BJ (cell line): ENCODE results near the gene GART. TPM values are rescaled to one million over a fixed set of nuclear protein-coding genes. Genes with fewer than 3 reads are reported as not detected.

ENCODE experiments used
- CTCF ChIA-PET: fragments of 350-600 bp; formaldehyde crosslinking; extraction: SDS; loops from one replicate; lab custom pipeline; 2021; ENCODE audit warnings: antibody characterized with exemption, inconsistent platforms; lab: Yijun Ruan, JAX
- POLR2A ChIA-PET: fragments of 300-600 bp; sonication (Branson Sonifier 250); formaldehyde crosslinking; extraction: SDS; loops from one replicate; lab custom pipeline; 2021; ENCODE audit warnings: antibody characterized with exemption; lab: Charles Lee
- DNase-seq: peaks from one replicate; pipeline ENCODE4 v3.0.0-alpha.2; 2011; ENCODE audit warnings: low read depth
- H3K27me3 ChIP-seq: 2 replicates; pipeline ENCODE4 v1.6.0; 2011; ENCODE audit warnings: low read length; ENCODE audit not compliant: control insufficient read depth, insufficient read depth
- H3K36me3 ChIP-seq: 2 replicates; pipeline ENCODE4 v1.5.1; 2011; ENCODE audit warnings: low read length; ENCODE audit not compliant: control insufficient read depth, insufficient read depth
- H3K4me3 ChIP-seq: 2 replicates; pipeline ENCODE4 v1.5.1; 2011; ENCODE audit warnings: low read depth, mild to moderate bottlenecking, control low read depth, low read length
- CTCF ChIP-seq: IDR thresholded peaks from 2 replicates; pipeline ENCODE4 v1.5.1; 2011; ENCODE audit warnings: low read depth, mild to moderate bottlenecking, control low read depth, inconsistent platforms, low read length, moderate library complexity; ENCODE audit not compliant: insufficient read depth
- polyA plus RNA-seq: library from polyadenylated mRNA; depleted of rRNA; stranded (reverse); fragments of >200 nt; gene quantifications from 2 replicates; pipeline ENCODE4 v1.2.3, GENCODE V29; 2011

GART gene
- polyA plus RNA-seq, 1 experiment, result 14.8 TPM

GRCh38 chr21:33491373-33492102 lies 50.4 kb downstream of the GART start, which contains the start of gene DNAJC28:
Gene DNAJC28, minus strand, starts transcription at chr21:33491716. Its CDS starts 2,323 bp downstream, at chr21:33489393.
- peak within 1 kb of the TSS; percentile 54 for H3K4me3 ChIP-seq
- CTCF ChIA-PET, result interaction anchor here (0.8 to 1.2 kb wide), 5 partner anchors 12 to 891 kb away, joined by 3 to 4 read pairs (median 3); no protein-coding TSS in a partner anchor
- no peak for TF ChIP-seq CTCF
- no peaks in the 10 kb centered on the region for H3K36me3 ChIP-seq
- peaks cover 4% of the 10 kb centered on the region for H3K27me3 ChIP-seq
- POLR2A ChIA-PET, result interaction anchor here (0.6 to 1.4 kb wide), 2 partner anchors 12 to 17 kb away, joined by 4 to 7 read pairs; partner anchors contain the start of gene TMEM50B
- peak; percentile 50 for DNase-seq

GRCh38 chr21:33490991-33491372 lies 50.9 kb downstream of the GART start:
- ChIA-PET CTCF (interaction anchor here (0.8 to 1.2 kb wide), 5 partner anchors 13 to 890 kb away, joined by 3 to 4 read pairs (median 3); no protein-coding TSS in a partner anchor), POLR2A (interaction anchor here (0.6 to 1.4 kb wide), 2 partner anchors 11 to 18 kb away, joined by 4 to 7 read pairs; partner anchors contain the start of gene TMEM50B)
- H3K4me3 ChIP-seq, result peak overlapping the region; percentile 54
- no peaks in the 10 kb centered on the region for H3K36me3 ChIP-seq
- DNase-seq, result no peak
- TF ChIP-seq CTCF, result no peak
- 0 out of 2 replicates have a peak, but pooled peaks cover 2% of the 10 kb centered on the region for H3K27me3 ChIP-seq

- ChIA-PET CTCF (no interaction called here), POLR2A (no interaction called here)
- no peak for TF ChIP-seq CTCF
- DNase-seq, result no peak
- Histone ChIP-seq H3K36me3 (no peaks in the 10 kb centered on the region), H3K27me3 (no peaks in the 10 kb centered on the region), H3K4me3 (no peak overlapping the region)
Measured at GRCh38 chr21:33488936-33489335, 53.0 kb downstream of the GART start.

GRCh38 chr21:33487996-33488395 lies 53.9 kb downstream of the GART start:
- Histone ChIP-seq H3K4me3 (no peak overlapping the region), H3K36me3 (no peaks in the 10 kb centered on the region), H3K27me3 (no peaks in the 10 kb centered on the region)
- no peak for DNase-seq
- ChIA-PET CTCF (no interaction called here), POLR2A (no interaction called here)
- TF ChIP-seq CTCF, result no peak

DNA sequence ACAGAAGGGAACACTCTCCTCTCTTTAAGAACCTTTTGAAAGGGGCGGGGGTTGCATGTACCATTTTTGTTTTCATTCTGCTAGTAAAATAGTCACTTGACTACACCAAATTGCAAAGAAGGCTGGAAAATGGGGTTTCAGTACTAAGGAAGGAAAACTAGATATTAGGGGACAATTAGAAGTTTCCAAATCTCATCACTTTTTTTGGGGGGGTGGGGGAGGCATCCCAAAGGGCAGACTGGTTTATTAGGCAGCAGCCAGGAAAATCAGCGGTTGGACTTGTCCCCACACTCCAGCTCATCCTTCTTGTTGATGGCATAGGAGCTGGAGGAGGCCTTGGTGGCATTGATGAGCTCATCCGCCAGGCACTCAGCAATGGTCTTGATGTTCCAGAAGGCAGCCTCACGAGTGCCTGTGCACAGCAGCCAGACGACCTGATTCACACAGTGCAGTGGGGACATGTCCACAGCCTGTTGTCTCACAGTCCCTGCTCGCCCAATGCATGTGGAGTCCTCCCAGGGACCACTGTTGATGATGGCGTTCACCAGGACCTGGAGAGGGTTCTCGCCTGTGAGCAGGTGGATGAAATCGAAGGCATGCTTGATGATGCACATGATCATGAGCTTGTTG lies 60.5 kb downstream of the GART start:
- Histone ChIP-seq H3K4me3 (no peak overlapping the region), H3K27me3 (no peaks in the 10 kb centered on the region), H3K36me3 (no peaks in the 10 kb centered on the region)
- CTCF ChIA-PET, result interaction anchor here (0.6 kb wide), 1 partner anchor 36 kb away, joined by 3 read pairs; no protein-coding TSS in a partner anchor
- POLR2A ChIA-PET, result no interaction called here
- TF ChIP-seq CTCF, result no peak
- DNase-seq, result no peak
